Nephron progenitor cell (in vitro differentiated cells): ENCODE data around the gene BAZ2B.

ENCODE experiments used
- DNase-seq: peaks from one replicate; pipeline ENCODE4 v3.0.0; 2021
- H3K27ac Mint-ChIP-seq: 2 replicates; pipeline ENCODE4 v1.8.0; 2021; ENCODE audit warnings: mild to moderate bottlenecking, moderate library complexity, mixed read lengths
- H3K27me3 Mint-ChIP-seq: 2 replicates; pipeline ENCODE4 v1.8.0; 2021; ENCODE audit warnings: mild to moderate bottlenecking, low read depth, mixed read lengths; ENCODE audit not compliant: poor library complexity
- H3K36me3 Mint-ChIP-seq: 2 replicates; pipeline ENCODE4 v1.8.0; 2021; ENCODE audit warnings: low read depth, mixed read lengths
- H3K4me1 Mint-ChIP-seq: 2 replicates; pipeline ENCODE4 v1.8.0; 2021; ENCODE audit warnings: mixed read lengths
- H3K4me3 Mint-ChIP-seq: 2 replicates; pipeline ENCODE4 v1.8.0; 2021; ENCODE audit warnings: mild to moderate bottlenecking, moderate library complexity, mixed read lengths
- H3K9me3 Mint-ChIP-seq: 2 replicates; pipeline ENCODE4 v1.8.0; 2021; ENCODE audit warnings: mild to moderate bottlenecking, moderate library complexity, mixed read lengths
- TF ChIP-seq, protein P1 (sequence below): fragments of 200-600 bp; sonication (generic); IDR thresholded peaks from 2 replicates; pipeline ENCODE4 v1.5.0; 2021; ENCODE audit warnings: antibody characterized with exemption

Gene BAZ2B

GRCh38 chr2:159515441-159515840, 100.9 kb downstream of the BAZ2B start:
- H3K4me3 Mint-ChIP-seq = no peak overlapping the region
- TF ChIP-seq, protein P1, sequence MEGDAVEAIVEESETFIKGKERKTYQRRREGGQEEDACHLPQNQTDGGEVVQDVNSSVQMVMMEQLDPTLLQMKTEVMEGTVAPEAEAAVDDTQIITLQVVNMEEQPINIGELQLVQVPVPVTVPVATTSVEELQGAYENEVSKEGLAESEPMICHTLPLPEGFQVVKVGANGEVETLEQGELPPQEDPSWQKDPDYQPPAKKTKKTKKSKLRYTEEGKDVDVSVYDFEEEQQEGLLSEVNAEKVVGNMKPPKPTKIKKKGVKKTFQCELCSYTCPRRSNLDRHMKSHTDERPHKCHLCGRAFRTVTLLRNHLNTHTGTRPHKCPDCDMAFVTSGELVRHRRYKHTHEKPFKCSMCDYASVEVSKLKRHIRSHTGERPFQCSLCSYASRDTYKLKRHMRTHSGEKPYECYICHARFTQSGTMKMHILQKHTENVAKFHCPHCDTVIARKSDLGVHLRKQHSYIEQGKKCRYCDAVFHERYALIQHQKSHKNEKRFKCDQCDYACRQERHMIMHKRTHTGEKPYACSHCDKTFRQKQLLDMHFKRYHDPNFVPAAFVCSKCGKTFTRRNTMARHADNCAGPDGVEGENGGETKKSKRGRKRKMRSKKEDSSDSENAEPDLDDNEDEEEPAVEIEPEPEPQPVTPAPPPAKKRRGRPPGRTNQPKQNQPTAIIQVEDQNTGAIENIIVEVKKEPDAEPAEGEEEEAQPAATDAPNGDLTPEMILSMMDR = no peak
- no peak for DNase-seq
- no peaks in the 10 kb centered on the region for H3K27me3 Mint-ChIP-seq
- H3K4me1 Mint-ChIP-seq = peaks cover 22% of the 10 kb centered on the region
- peaks cover 9% of the 10 kb centered on the region for H3K36me3 Mint-ChIP-seq
- H3K27ac Mint-ChIP-seq = no peak overlapping the region
- peaks cover 5% of the 10 kb centered on the region for H3K9me3 Mint-ChIP-seq

DNA sequence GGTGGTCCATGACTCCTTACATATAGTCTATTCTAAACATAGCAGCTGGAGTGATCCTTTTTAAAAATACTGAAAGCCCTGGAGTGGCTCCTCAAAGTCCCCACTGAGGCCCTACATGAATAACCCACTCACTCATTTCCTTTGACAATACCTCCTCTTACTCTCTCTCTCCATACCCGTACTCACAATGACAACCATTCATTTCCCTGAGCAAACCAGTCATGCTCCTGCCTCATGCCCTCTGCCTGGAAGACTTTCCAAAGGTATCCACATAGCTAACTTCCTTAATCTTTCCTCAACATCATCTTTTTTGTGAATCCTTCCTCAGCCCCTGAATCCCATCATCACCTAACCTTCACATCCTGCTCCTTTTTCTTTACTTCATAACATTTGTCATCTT, 102.6 kb downstream of the BAZ2B start:
- Mint-ChIP-seq H3K9me3 (no peaks in the 10 kb centered on the region), H3K27me3 (no peaks in the 10 kb centered on the region), H3K4me3 (no peak overlapping the region), H3K36me3 (no peaks in the 10 kb centered on the region), H3K27ac (no peak overlapping the region), H3K4me1 (peaks cover 21% of the 10 kb centered on the region)
- no peak for DNase-seq
- TF ChIP-seq, protein P1 = no peak

- Mint-ChIP-seq H3K4me1 (no peaks in the 10 kb centered on the region), H3K9me3 (no peaks in the 10 kb centered on the region), H3K36me3 (peaks cover 2% of the 10 kb centered on the region), H3K27ac (no peak overlapping the region), H3K4me3 (no peak overlapping the region), H3K27me3 (no peaks in the 10 kb centered on the region)
- no peak for DNase-seq
- TF ChIP-seq, protein P1 = no peak
These were observed 108.2 kb downstream of the BAZ2B start for GRCh38 chr2:159508140-159508539.

GRCh38 chr2:159506764-159507440, 109.4 kb downstream of the BAZ2B start:
- no peak overlapping the region for H3K4me3 Mint-ChIP-seq
- no peak for DNase-seq
- H3K27me3 Mint-ChIP-seq = no peaks in the 10 kb centered on the region
- H3K4me1 Mint-ChIP-seq = no peaks in the 10 kb centered on the region
- peaks cover 15% of the 10 kb centered on the region for H3K36me3 Mint-ChIP-seq
- H3K9me3 Mint-ChIP-seq = peaks cover 8% of the 10 kb centered on the region
- TF ChIP-seq, protein P1 = no peak
- H3K27ac Mint-ChIP-seq = no peak overlapping the region

DNA sequence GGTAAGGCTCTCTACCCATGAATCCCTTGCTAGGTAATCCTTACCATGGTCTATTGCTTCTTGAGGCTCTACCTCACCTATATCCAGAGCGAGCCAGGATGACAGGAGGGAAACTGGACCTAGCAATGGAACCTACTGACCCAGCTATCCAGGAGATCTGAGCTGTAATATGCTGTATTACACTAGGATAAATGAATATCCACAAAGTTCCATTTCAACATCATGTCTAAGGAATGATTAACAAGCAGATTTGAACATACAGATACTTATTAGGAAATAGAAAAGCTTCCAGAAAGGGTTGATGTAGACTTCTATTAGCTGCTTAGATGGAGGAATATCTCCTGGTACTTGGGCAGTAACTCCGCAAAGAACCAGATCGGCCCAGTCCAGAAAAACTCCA, 110.1 kb downstream of the BAZ2B start:
- Mint-ChIP-seq H3K27me3 (no peaks in the 10 kb centered on the region), H3K4me1 (no peaks in the 10 kb centered on the region)

DNA sequence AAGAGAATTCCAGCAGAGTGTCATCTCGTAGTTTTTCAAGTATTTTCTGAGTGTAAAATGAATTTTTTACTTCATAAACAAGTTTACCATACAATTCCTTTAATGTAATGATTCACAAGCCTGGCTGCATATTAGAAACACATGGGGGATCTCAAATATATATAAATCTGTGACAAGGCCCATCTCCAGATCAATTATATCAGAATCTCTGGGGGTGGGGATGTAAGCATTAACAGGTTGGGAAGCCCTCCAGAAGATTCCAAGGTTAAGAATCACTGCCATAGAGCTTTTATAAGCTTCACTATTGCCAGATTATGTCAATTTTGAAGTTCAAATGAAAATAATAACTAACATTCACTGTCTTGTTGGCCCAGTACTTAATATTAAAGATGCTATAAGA, 111.2 kb downstream of the BAZ2B start:
- TF ChIP-seq, protein P1 = no peak
- Mint-ChIP-seq H3K27ac (no peak overlapping the region), H3K36me3 (peaks cover 23% of the 10 kb centered on the region), H3K4me3 (no peak overlapping the region), H3K4me1 (no peaks in the 10 kb centered on the region), H3K27me3 (no peaks in the 10 kb centered on the region), H3K9me3 (peaks cover 16% of the 10 kb centered on the region)
- no peak for DNase-seq

More for the DNA sequence above, 110.1 kb downstream of the BAZ2B start:
- Mint-ChIP-seq H3K4me3 (no peak overlapping the region), H3K27ac (no peak overlapping the region), H3K9me3 (peaks cover 11% of the 10 kb centered on the region), H3K36me3 (peaks cover 18% of the 10 kb centered on the region)
- TF ChIP-seq, protein P1 = no peak
- DNase-seq = no peak
